GM19467 (cell line): ENCODE data around the gene ZNG1E.
"Not testable (repeated sequence)": the region's sequence is repeated elsewhere in the genome, so short reads cannot be mapped to it uniquely, and the experiment has no call there.

Source experiments
- ATAC-seq: cut with Tn5 transposase; IDR thresholded peaks from one replicate; pipeline ENCODE4 v1.9.1; 2021; ENCODE audit warnings: mild to moderate bottlenecking, moderate library complexity; ENCODE audit not compliant: unreplicated experiment

The ZNG1E gene

GRCh38 chr9:65675589-65676021, at the start of gene ZNG1E:
Gene ZNG1E (plus strand): TSS chr9:65675928. CDS start chr9:65675977, 49 bp downstream.
- not testable (repeated sequence) for ATAC-seq

- not testable (repeated sequence) for ATAC-seq
Observed at GRCh38 chr9:65673579-65673978, 2.1 kb upstream of the ZNG1E start.

GRCh38 chr9:65675018-65675417, 710 bp upstream of the ZNG1E start:
- ATAC-seq: not testable (repeated sequence)

GRCh38 chr9:65676389-65676788, 661 bp downstream of the ZNG1E start:
- ATAC-seq: not testable (repeated sequence)

GRCh38 chr9:65678533-65678932, 2.8 kb downstream of the ZNG1E start:
- ATAC-seq: not testable (repeated sequence)

GRCh38 chr9:65703550-65703949, 27.8 kb downstream of the ZNG1E start:
- not testable (repeated sequence) for ATAC-seq

GRCh38 chr9:65714445-65714844, 38.7 kb downstream of the ZNG1E start:
- not testable (repeated sequence) for ATAC-seq

- ATAC-seq: not testable (repeated sequence)
Observed at GRCh38 chr9:65737096-65737564, 61.4 kb downstream of the ZNG1E start, which contains the start of gene FOXD4L4. Gene FOXD4L4 (plus strand): TSS chr9:65737146. CDS start chr9:65737146, 0 bp downstream.

- ATAC-seq: not testable (repeated sequence)
Observed at GRCh38 chr9:65738133-65738532, 62.4 kb downstream of the ZNG1E start.
